ENCODE results near the gene LUC7L. TPM values are rescaled to one million over a fixed set of nuclear protein-coding genes. Genes with fewer than 3 reads are reported as not detected.

The LUC7L gene
- total and polyA plus RNA-seq, 10 of the 15 experiments (the other 5 are each of a cell fraction or from before 2014, with no cell fraction given): 2.3 to 59.6 (median 44.1) TPM

DNA sequence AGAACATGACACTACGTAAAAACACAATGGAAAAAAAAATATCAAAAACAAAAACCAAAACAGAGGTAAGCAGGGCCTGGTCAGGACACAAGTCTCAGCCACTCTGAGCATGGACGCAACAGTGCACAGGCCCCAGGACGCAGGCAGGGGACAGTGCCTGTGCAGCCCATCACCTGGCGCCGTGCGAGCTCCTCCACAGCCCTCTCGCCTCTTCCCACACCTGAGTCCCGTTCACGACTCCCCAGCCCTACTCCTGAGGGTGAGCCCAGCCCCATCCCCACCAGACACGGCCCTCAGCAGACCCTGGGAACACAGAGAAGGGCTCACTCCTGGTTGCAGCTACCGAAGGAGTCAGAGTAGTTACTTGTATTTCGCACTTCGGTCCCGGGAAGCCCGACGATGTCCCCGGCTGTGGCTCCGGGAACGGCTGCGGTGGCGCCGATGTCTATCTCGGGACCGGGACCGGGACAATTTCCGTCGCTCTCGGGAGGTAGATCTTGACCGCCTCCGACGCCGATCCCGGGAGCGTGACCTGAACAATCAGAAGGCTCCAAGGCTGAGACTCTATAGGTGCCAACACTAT, 39.6 kb downstream of the LUC7L start:
- ChIA-PET POLR2A (no interaction called here), RAD21 (ENCODE audit: unreplicated experiment) (no interaction called here), SMC1A (ENCODE audit: uncharacterized antibody, unreplicated experiment) (interaction anchor here (0.6 to 0.7 kb wide), 2 partner anchors 39 to 93 kb away, joined by 3 read pairs; no protein-coding TSS in a partner anchor), CTCF (interaction anchor here (1.5 to 1.6 kb wide), 2 partner anchors 82 to 171 kb away, joined by 3 to 5 read pairs; no protein-coding TSS in a partner anchor)
- Histone ChIP-seq H2AFZ (ENCODE audit: control insufficient read depth, low read depth, low read length) (no peak overlapping the region), H3K4me2 (ENCODE audit: control insufficient read depth, insufficient read depth) (no peak overlapping the region), H3K4me3 (no peak overlapping the region), H4K20me1 (ENCODE audit: control insufficient read depth, insufficient read depth) (no peaks in the 10 kb centered on the region), H3K9me3 (replicated peaks; ENCODE audit: control insufficient read depth, insufficient read depth, low read length) (no peaks in the 10 kb centered on the region), H3K27me3 (replicated peaks in 1 of 2; ENCODE audit: control insufficient read depth in 2 of 2, insufficient read depth in 2 of 2, low read length in 1 of 2) (no peaks in the 10 kb centered on the region), H3K9ac (ENCODE audit: control insufficient read depth, insufficient read depth, low read length) (no peak overlapping the region), H3K27ac (ENCODE audit: control insufficient read depth, insufficient read depth) (no peak overlapping the region), H3K79me2 (ENCODE audit: control insufficient read depth, insufficient read depth, low read length) (no peaks in the 10 kb centered on the region), H3K36me3 (ENCODE audit: control insufficient read depth in 2 of 2, insufficient read depth in 2 of 2, low read length in 1 of 2) (peaks cover 17 to 23% of the 10 kb centered on the region in 2 experiments), H3K4me1 (ENCODE audit: control insufficient read depth, insufficient read depth, low read length) (no peaks in the 10 kb centered on the region)
- TSS peak; percentile 43 for BruUV-seq (replicated peaks)
- DNase-seq (ENCODE audit: low read depth, low spot score): no peak
- intact Hi-C loops (cut with micrococcal nuclease; ENCODE audit: unreplicated experiment) (no loop called here), in situ Hi-C loops (cut with MboI) (no loop called here)
- WGBS (ENCODE audit: insufficient coverage, insufficient replicate concordance, low lambda C conversion rate, missing lambda C conversion rate): 97% methylated on average over 34 of the region's 34 CpGs
- TF ChIP-seq EGR1 (IDR thresholded peaks at IDR 0.05; ENCODE audit: borderline replicate concordance in 1 of 2, low read depth in 2 of 2, low read length in 2 of 2) (no peak), POLR2A (IDR thresholded peaks at IDR 0.05; ENCODE audit: low read depth, low read length) (peak; percentile 47; the same call in 1 of the 2 replicates), CHD4 (IDR thresholded peaks at IDR 0.05) (no peak)
- TF ChIP-seq, protein P1, sequence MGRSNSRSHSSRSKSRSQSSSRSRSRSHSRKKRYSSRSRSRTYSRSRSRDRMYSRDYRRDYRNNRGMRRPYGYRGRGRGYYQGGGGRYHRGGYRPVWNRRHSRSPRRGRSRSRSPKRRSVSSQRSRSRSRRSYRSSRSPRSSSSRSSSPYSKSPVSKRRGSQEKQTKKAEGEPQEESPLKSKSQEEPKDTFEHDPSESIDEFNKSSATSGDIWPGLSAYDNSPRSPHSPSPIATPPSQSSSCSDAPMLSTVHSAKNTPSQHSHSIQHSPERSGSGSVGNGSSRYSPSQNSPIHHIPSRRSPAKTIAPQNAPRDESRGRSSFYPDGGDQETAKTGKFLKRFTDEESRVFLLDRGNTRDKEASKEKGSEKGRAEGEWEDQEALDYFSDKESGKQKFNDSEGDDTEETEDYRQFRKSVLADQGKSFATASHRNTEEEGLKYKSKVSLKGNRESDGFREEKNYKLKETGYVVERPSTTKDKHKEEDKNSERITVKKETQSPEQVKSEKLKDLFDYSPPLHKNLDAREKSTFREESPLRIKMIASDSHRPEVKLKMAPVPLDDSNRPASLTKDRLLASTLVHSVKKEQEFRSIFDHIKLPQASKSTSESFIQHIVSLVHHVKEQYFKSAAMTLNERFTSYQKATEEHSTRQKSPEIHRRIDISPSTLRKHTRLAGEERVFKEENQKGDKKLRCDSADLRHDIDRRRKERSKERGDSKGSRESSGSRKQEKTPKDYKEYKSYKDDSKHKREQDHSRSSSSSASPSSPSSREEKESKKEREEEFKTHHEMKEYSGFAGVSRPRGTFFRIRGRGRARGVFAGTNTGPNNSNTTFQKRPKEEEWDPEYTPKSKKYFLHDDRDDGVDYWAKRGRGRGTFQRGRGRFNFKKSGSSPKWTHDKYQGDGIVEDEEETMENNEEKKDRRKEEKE (IDR thresholded peaks at IDR 0.05): no peak
- no peak for ATAC-seq
- no peak for FAIRE-seq
